Measurements from ENCODE around the gene GLIS2.

GLIS2 gene

GRCh38 chr16:4327386-4328045 is 11.6 kb downstream of the GLIS2 start:
- no peak for DNase-seq (ENCODE audit: low spot score)
- in situ Hi-C loops (cut with MboI; ENCODE audit: low sequenced_read_pairs, unreplicated experiment): no loop called here
- TF ChIP-seq CTCF (IDR thresholded peaks at IDR 0.05; ENCODE audit: borderline replicate concordance, control extremely low read depth, extremely low read depth, insufficient read depth, missing control alignments): no peak

- in situ Hi-C loops (cut with MboI; ENCODE audit: low sequenced_read_pairs, unreplicated experiment): no loop called here
- TF ChIP-seq CTCF (IDR thresholded peaks at IDR 0.05; ENCODE audit: borderline replicate concordance, control extremely low read depth, extremely low read depth, insufficient read depth, missing control alignments): peak; percentile 60
- DNase-seq (ENCODE audit: low spot score): peak; percentile 87
Measured at GRCh38 chr16:4328046-4328781, 12.3 kb downstream of the GLIS2 start.

GRCh38 chr16:4328782-4329775 is 13.2 kb downstream of the GLIS2 start:
- in situ Hi-C loops (cut with MboI; ENCODE audit: low sequenced_read_pairs, unreplicated experiment): no loop called here
- DNase-seq (ENCODE audit: low spot score): no peak
- no peak for TF ChIP-seq CTCF (IDR thresholded peaks at IDR 0.05; ENCODE audit: borderline replicate concordance, control extremely low read depth, extremely low read depth, insufficient read depth, missing control alignments)

- DNase-seq (ENCODE audit: low spot score): peak; percentile 93
- in situ Hi-C loops (cut with MboI; ENCODE audit: low sequenced_read_pairs, unreplicated experiment): no loop called here
- TF ChIP-seq CTCF (IDR thresholded peaks at IDR 0.05; ENCODE audit: borderline replicate concordance, control extremely low read depth, extremely low read depth, insufficient read depth, missing control alignments): peak; percentile 92
Measured at GRCh38 chr16:4330277-4330874, 14.5 kb downstream of the GLIS2 start.

- in situ Hi-C loops (cut with MboI; ENCODE audit: low sequenced_read_pairs, unreplicated experiment): no loop called here
- DNase-seq (ENCODE audit: low spot score): no peak
- no peak for TF ChIP-seq CTCF (IDR thresholded peaks at IDR 0.05; ENCODE audit: borderline replicate concordance, control extremely low read depth, extremely low read depth, insufficient read depth, missing control alignments)
Measured at GRCh38 chr16:4332083-4332482, 16.2 kb downstream of the GLIS2 start.

Data from GM13976 (cell line).